SH-SY5Y (cell line): Measurements from ENCODE around the gene MICALL2.

Experiments used
- GATA2 ChIP-seq: IDR thresholded peaks from 2 replicates; pipeline ENCODE4 v1.6.1; 2011; ENCODE audit warnings: mild to moderate bottlenecking, low read depth, low read length
- GATA3 ChIP-seq: IDR thresholded peaks from 2 replicates; pipeline ENCODE4 v1.6.1; 2011; ENCODE audit warnings: low read depth, mild to moderate bottlenecking, low read length, moderate library complexity

DNA sequence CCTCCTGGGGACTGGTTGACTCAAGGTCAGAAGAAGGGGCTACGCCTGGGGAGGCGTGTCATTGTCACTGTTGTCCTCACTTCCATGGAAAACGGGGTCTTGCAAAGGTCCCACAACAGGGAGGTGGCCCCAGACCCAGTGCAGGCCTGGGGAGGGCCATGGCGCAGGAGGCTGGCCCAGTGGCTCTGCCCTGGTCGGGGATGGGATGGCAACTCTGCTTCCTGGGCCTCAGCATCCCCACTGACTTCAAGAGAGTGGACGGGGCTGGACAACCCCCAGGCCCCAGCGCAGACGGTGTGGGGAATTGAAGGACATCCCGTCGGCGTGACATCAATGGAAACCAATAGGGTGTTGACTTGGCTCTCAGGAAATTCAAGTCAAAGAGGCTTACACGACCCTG, 35.2 kb downstream of the MICALL2 start:
- TF ChIP-seq GATA2: no peak
- no peak for TF ChIP-seq GATA3
